Measurements from ENCODE around the gene TREM2.

TREM2 gene

GRCh38 chr6:41201764-41202173, 38.9 kb upstream of the TREM2 start:
- TF ChIP-seq, protein P1, sequence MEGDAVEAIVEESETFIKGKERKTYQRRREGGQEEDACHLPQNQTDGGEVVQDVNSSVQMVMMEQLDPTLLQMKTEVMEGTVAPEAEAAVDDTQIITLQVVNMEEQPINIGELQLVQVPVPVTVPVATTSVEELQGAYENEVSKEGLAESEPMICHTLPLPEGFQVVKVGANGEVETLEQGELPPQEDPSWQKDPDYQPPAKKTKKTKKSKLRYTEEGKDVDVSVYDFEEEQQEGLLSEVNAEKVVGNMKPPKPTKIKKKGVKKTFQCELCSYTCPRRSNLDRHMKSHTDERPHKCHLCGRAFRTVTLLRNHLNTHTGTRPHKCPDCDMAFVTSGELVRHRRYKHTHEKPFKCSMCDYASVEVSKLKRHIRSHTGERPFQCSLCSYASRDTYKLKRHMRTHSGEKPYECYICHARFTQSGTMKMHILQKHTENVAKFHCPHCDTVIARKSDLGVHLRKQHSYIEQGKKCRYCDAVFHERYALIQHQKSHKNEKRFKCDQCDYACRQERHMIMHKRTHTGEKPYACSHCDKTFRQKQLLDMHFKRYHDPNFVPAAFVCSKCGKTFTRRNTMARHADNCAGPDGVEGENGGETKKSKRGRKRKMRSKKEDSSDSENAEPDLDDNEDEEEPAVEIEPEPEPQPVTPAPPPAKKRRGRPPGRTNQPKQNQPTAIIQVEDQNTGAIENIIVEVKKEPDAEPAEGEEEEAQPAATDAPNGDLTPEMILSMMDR (IDR thresholded peaks at IDR 0.05) = no peak
- Histone ChIP-seq H3K79me2 (no peaks in the 10 kb centered on the region), H3K9ac (no peak overlapping the region), H3K36me3 (ENCODE audit: control insufficient read depth, insufficient read depth, low read length) (no peaks in the 10 kb centered on the region), H3K4me1 (no peaks in the 10 kb centered on the region), H3K4me3 (ENCODE audit: low read depth, low read length) (no peak overlapping the region), H3K27me3 (ENCODE audit: control insufficient read depth, insufficient read depth, low read length) (no peaks in the 10 kb centered on the region), H3K9me3 (ENCODE audit: control insufficient read depth, low read length) (no peaks in the 10 kb centered on the region), H3K27ac (no peak overlapping the region), H3K4me2 (ENCODE audit: low read length) (no peak overlapping the region), H2AFZ (no peak overlapping the region)

- H3K79me2 ChIP-seq = no peaks in the 10 kb centered on the region
- no peaks in the 10 kb centered on the region for H3K9me3 ChIP-seq (ENCODE audit: control insufficient read depth, low read length)
- H3K9ac ChIP-seq = no peak within 1 kb of the TSS
Observed at GRCh38 chr6:41200901-41201763, 38.2 kb upstream of the TREM2 start, which contains the start of gene TREML2. Gene TREML2, minus strand, starts transcription at chr6:41201149. Its CDS starts 141 bp downstream, at chr6:41201008.

GRCh38 chr6:41200296-41200900, 37.5 kb upstream of the TREM2 start:
- Histone ChIP-seq H3K4me3 (ENCODE audit: low read depth, low read length) (no peak overlapping the region), H3K4me2 (ENCODE audit: low read length) (no peak overlapping the region), H3K36me3 (ENCODE audit: control insufficient read depth, insufficient read depth, low read length) (no peaks in the 10 kb centered on the region), H3K27ac (no peak overlapping the region), H3K9me3 (ENCODE audit: control insufficient read depth, low read length) (no peaks in the 10 kb centered on the region), H2AFZ (no peak overlapping the region), H3K4me1 (no peaks in the 10 kb centered on the region), H3K27me3 (ENCODE audit: control insufficient read depth, insufficient read depth, low read length) (no peaks in the 10 kb centered on the region), H3K9ac (no peak overlapping the region), H3K79me2 (no peaks in the 10 kb centered on the region)
- TF ChIP-seq, protein P1 (IDR thresholded peaks at IDR 0.05) = no peak

More at GRCh38 chr6:41200901-41201763, 38.2 kb upstream of the TREM2 start, which contains the start of gene TREML2:
- H3K36me3 ChIP-seq (ENCODE audit: control insufficient read depth, insufficient read depth, low read length) = no peaks in the 10 kb centered on the region
- TF ChIP-seq, protein P1 (IDR thresholded peaks at IDR 0.05) = no peak
- no peaks in the 10 kb centered on the region for H3K4me1 ChIP-seq
- H3K4me2 ChIP-seq (ENCODE audit: low read length) = no peak within 1 kb of the TSS
- H3K27ac ChIP-seq = no peak within 1 kb of the TSS
- H2AFZ ChIP-seq = no peak within 1 kb of the TSS
- no peaks in the 10 kb centered on the region for H3K27me3 ChIP-seq (ENCODE audit: control insufficient read depth, insufficient read depth, low read length)
- H3K4me3 ChIP-seq (ENCODE audit: low read depth, low read length) = no peak within 1 kb of the TSS

DNA sequence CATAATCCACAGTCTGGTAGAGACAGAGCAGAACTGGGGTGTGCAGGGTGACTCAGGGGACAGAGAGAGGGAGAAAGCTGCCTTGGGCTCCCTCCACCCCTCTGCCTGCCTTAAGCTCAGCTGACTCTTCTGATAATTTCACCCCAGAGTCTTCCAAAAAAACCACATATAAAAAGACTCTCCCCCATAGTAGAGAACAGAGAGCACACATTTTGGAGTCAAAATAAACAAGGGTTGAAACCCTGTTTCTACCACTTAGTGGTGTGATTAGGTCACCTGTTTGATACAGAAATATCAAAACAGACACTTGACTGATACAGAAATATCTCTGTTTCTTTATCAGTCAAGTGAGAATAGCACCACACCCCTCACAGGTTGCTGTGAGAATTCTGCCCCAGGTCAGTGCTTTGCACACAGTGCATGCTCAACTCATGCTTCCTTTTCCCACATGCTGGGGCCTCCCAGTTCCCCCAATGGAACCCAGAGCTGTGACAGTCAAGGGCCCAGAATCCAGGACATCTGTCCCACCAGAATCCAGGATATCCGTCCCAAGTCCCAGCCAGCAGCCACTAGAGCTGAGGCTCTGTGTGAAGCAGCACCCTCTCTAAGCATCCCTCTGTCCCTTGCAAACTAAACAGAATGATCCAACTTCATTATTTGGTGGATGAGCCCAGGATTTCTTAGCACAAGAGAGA, 36.8 kb upstream of the TREM2 start:
- TF ChIP-seq, protein P1 (IDR thresholded peaks at IDR 0.05) = no peak
- no peaks in the 10 kb centered on the region for H3K79me2 ChIP-seq
- H3K9ac ChIP-seq = no peak overlapping the region
- H2AFZ ChIP-seq = no peak overlapping the region
- H3K4me3 ChIP-seq (ENCODE audit: low read depth, low read length) = no peak overlapping the region
- no peaks in the 10 kb centered on the region for H3K9me3 ChIP-seq (ENCODE audit: control insufficient read depth, low read length)
- H3K36me3 ChIP-seq (ENCODE audit: control insufficient read depth, insufficient read depth, low read length) = no peaks in the 10 kb centered on the region
- no peaks in the 10 kb centered on the region for H3K27me3 ChIP-seq (ENCODE audit: control insufficient read depth, insufficient read depth, low read length)
- H3K4me2 ChIP-seq (ENCODE audit: low read length) = no peak overlapping the region
- H3K27ac ChIP-seq = no peak overlapping the region
- no peaks in the 10 kb centered on the region for H3K4me1 ChIP-seq
